Epithelial cell of alveolus of lung (primary cell): Measurements from ENCODE around the gene NANS. TPM values are rescaled to one million over a fixed set of nuclear protein-coding genes. Genes with fewer than 3 reads are reported as not detected.

Source experiments
- total RNA-seq: library from RNA; depleted of rRNA; stranded (reverse); fragments of >200 nt; gene quantifications from 2 replicates; pipeline ENCODE4 v1.2.1, GENCODE V29; 2015

The NANS gene, protein sequence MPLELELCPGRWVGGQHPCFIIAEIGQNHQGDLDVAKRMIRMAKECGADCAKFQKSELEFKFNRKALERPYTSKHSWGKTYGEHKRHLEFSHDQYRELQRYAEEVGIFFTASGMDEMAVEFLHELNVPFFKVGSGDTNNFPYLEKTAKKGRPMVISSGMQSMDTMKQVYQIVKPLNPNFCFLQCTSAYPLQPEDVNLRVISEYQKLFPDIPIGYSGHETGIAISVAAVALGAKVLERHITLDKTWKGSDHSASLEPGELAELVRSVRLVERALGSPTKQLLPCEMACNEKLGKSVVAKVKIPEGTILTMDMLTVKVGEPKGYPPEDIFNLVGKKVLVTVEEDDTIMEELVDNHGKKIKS
- 45.1 and 93.3 TPM in 2 replicates for total RNA-seq

DNA sequence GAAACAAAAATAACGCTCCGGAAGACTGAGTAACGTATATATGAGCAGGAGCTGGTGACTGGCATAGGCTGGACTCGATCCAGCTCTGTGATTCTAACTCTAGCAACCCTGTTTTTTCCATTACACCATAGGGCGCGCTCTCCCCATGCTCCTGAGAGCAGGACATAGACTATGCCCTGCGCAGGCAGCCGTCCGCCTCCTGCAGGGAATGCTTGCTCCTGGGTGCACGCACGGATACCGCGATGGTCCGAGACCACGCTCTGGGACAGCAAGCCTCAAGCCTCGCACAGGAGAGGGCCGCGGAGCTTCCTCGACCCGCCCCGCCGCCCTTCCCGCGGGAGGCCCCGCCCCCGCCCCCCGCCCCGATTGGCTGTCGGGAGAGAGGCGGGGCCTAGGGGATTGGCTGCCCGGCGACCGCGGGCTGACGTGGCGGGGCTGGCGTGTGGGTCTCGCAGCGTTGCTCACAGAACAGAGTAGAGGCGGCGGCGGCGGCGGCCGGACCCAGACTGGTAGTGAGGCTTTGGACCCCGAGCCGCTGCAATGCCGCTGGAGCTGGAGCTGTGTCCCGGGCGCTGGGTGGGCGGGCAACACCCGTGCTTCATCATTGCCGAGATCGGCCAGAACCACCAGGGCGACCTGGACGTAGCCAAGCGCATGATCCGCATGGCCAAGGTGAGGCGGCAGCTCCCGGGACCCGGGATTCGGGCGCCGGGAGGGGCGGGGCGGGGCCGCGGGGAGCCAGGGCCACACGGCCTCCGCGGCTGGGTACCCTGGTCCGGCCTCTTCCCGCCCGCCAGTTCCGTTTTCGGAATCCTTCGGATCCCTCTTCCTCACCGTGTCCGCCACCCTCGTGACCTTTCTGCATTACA, at the start of gene NANS:
NANS (plus strand) TSS at position 464 of the 869 bp plus-strand sequence; CDS start at position 541, 77 bp downstream.

DNA sequence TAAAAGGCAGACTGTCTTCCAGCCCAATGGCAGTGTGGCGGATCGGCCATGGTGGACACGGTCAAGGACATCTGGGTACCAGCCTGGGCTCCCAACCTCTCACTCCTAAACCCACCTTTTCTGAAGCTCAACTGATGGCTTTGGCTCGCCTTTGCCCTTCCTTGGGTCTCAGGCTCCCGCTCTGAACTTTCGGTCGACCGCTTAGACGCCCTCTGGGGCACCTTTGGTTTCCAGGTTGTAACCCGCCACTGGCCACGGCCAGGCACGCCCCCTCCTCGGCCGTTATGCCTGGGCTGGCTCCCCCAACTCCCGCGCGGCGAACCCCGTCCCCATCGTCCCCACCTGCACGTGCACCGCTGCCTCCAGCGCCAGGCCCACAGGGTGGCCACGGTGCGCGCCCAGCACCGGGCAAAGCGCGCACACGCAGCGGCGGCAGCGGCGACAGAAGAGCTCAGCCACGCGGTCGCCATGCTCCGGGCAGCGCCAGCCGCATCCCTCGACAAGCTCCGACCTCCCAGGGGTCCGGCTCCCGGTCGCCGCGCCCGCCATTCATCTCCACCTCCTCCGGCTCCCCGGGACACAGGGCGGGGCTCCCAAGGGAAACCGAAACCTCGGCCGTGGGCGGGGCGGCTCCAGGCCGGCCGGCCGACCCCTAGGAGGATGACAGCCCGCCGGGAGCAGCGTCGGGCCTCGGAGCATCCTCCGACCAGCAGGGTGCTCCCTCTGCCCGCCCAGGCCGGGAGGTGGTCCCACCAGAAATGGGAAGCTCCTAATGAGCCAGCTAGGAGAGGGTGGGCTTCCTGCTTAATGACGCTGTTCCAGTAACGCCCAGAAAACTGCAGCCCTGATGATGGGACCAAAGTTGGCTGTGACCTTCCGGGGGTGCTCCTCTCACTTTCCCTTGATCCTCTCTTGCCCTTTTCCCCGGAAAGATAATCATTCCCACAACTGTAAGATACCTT, 62.4 kb downstream of the NANS start, which contains the start of gene TRIM14:
TRIM14 (minus strand) TSS at position 583 of the 962 bp plus-strand sequence; CDS start at position 549, 34 bp downstream.

Other genes starting within 250 kb of the NANS start
- gene FOXE1, start 203.5 kb upstream of the NANS start, total RNA-seq, result not detected in 2 replicates
- gene TRMO, start 134.2 kb upstream of the NANS start, total RNA-seq, result 9.7 and 16.0 TPM in 2 replicates
- gene HEMGN, start 118.6 kb upstream of the NANS start, total RNA-seq, result not detected in 2 replicates
- gene ANP32B, start 73.4 kb upstream of the NANS start, total RNA-seq, result 23.0 and 28.7 TPM in 2 replicates
- gene TRIM14, start 62.5 kb downstream of the NANS start, total RNA-seq, result 4.2 and 14.6 TPM in 2 replicates
- 0.32 and 2.1 TPM in 2 replicates for gene CORO2A, start 135.9 kb downstream of the NANS start, total RNA-seq
- 5.3 and 9.1 TPM in 2 replicates for gene TBC1D2, start 198.9 kb downstream of the NANS start, total RNA-seq